ENCODE results near the gene PDZD2. TPM values are rescaled to one million over a fixed set of nuclear protein-coding genes. Genes with fewer than 3 reads are reported as not detected.
"Not testable (repeated sequence)": the region's sequence is repeated elsewhere in the genome, so short reads cannot be mapped to it uniquely, and the experiment has no call there.

PDZD2 gene
- polyA plus RNA-seq, 3 donors: 2.5 to 38.9 (median 12.0) TPM

GRCh38 chr5:32076699-32077695 is 438.1 kb downstream of the PDZD2 start:
- H3K27ac ChIP-seq (ENCODE audit: low read depth, low read length): no peak overlapping the region
- 38 to 57% (median 50%) methylated on average over 4 of the region's 4 CpGs for WGBS, 3 donors

DNA sequence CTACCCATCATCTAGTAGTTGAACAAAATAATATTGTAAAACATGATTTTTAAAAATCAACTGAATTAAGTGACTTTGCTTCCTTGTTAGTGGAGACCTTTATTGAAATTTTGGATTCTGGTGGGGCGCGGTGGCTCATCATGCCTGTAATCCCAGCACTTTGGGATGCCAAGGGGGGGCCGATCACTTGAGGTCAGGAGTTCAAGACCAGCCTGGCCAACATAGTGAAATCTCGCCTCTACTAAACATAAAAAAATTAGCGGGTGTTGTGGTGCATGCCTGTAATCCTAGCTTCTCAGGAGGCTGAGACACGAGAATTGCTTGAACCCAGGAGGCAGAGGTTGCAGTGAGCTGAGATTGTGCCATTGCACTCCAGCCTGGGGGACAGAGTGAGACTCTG is 439.9 kb downstream of the PDZD2 start:
- not testable (repeated sequence) for H3K27ac ChIP-seq (ENCODE audit: low read depth, low read length)
- WGBS, 3 donors: 83 to 96% (median 90%) methylated on average over 6 of the region's 6 CpGs

DNA sequence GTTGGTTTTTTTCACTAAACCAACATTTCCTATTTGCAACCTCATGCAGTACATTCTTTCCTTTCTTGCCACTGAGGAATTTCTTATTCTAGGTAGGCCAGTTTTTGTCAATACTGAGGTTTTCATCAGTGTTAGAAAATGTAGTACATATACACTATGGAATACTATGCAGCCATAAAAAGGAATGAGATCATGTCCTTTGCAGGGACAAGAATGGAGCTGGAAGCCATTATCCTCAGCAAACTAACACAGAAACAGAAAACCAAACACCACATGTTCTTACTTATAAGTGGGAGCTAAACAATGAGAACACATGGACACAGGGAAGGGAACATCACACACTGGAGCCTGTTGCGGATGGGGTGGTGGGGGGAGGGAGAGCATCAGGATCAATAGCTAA is 441.6 kb downstream of the PDZD2 start:
- H3K27ac ChIP-seq (ENCODE audit: low read depth, low read length): not testable (repeated sequence)
- WGBS, 3 donors: 98 to 100% (median 100%) methylated on average over 1 of the region's 1 CpG

DNA sequence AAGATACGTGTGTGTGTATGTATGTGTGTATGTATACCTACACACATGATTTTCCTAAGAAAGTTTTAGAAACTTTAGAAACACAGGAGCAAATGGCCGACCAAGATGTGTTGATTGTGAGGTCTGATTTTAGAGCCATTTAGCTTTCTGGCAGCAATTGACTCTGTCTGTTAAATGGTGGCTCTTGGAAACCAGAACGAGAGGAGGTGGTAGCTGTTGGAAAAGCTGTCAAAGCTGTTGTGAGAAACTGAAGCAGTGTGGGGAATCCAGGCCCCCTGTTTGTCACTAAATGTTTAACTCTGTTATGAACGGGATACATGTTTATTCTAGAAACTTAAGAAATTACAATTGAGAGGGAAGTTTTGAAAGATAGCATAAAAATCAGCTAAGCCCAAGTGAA is 443.8 kb downstream of the PDZD2 start:
- H3K27ac ChIP-seq (ENCODE audit: low read depth, low read length): no peak overlapping the region
- 71 to 90% (median 90%) methylated on average over 4 of the region's 4 CpGs for WGBS, 3 donors

GRCh38 chr5:32083981-32084430 is 445.1 kb downstream of the PDZD2 start:
- WGBS, 3 donors: 62 to 84% (median 73%) methylated on average over 10 of the region's 10 CpGs
- H3K27ac ChIP-seq (ENCODE audit: low read depth, low read length): no peak overlapping the region

DNA sequence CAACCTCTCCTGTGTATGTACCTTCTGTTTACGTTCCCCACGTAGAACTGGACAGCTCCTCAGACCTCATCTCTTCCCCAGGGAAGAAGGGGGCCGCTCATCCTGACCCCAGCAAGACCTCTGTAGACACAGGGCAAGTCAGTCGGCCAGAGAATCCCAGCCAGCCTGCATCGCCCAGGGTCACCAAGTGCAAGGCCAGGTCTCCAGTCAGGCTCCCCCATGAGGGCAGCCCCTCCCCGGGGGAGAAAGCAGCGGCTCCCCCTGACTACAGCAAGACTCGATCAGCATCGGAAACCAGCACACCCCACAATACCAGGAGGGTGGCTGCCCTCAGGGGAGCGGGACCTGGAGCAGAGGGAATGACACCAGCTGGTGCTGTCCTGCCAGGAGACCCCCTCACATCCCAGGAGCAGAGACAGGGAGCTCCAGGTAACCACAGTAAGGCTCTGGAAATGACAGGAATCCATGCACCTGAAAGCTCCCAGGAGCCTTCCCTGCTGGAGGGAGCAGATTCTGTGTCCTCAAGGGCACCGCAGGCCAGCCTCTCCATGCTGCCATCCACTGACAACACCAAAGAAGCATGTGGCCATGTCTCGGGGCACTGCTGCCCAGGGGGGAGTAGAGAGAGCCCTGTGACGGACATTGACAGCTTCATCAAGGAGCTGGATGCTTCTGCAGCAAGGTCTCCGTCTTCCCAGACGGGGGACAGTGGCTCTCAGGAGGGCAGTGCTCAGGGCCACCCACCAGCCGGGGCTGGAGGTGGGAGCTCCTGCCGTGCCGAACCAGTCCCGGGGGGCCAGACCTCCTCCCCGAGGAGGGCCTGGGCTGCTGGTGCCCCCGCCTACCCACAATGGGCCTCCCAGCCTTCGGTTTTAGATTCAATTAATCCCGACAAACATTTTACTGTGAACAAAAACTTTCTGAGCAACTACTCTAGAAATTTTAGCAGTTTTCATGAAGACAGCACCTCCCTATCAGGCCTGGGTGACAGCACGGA is 448.5 kb downstream of the PDZD2 start:
- 89 to 91% (median 89%) methylated on average over 24 of the region's 24 CpGs for WGBS, 3 donors

DNA sequence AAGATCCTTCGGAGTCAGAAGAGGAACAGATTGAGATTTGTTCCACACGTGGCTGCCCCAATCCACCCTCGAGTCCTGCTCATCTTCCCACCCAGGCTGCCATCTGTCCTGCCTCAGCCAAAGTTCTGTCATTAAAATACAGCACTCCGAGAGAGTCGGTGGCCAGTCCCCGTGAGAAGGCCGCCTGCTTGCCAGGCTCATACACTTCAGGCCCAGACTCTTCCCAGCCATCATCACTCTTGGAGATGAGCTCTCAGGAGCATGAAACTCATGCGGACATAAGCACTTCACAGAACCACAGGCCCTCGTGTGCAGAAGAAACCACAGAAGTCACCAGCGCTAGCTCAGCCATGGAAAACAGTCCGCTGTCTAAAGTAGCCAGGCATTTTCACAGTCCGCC is 449.3 kb downstream of the PDZD2 start:
- no peak overlapping the region for H3K27ac ChIP-seq (ENCODE audit: low read depth, low read length)
- 89 to 92% (median 90%) methylated on average over 11 to 12 of the region's 12 CpGs for WGBS, 3 donors

More for the DNA sequence above, 448.5 kb downstream of the PDZD2 start:
- no peak overlapping the region for H3K27ac ChIP-seq (ENCODE audit: low read depth, low read length)

DNA sequence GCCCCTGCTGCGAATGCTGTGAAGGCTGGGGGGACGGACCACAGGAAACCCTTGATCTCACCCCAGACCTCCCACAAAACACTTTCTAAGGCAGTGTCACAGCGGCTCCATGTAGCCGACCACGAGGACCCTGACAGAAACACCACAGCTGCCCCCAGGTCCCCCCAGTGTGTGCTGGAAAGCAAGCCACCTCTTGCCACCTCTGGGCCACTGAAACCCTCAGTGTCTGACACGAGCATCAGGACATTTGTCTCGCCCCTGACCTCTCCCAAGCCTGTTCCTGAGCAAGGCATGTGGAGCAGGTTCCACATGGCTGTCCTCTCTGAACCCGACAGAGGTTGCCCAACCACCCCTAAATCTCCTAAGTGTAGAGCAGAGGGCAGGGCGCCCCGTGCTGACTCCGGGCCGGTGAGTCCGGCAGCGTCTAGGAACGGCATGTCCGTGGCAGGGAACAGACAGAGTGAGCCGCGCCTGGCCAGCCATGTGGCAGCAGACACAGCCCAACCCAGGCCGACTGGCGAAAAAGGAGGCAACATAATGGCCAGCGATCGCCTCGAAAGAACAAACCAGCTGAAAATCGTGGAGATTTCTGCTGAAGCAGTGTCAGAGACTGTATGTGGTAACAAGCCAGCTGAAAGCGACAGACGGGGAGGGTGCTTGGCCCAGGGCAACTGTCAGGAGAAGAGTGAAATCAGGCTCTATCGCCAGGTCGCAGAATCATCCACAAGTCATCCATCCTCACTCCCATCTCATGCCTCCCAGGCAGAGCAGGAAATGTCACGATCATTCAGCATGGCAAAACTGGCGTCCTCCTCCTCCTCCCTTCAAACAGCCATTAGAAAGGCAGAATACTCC is 450.4 kb downstream of the PDZD2 start:
- 93% methylated on average over 30 of the region's 30 CpGs for WGBS, 3 donors
- H3K27ac ChIP-seq (ENCODE audit: low read depth, low read length): no peak overlapping the region

- WGBS, 3 donors: 88 to 94% (median 90%) methylated on average over 24 of the region's 24 CpGs
- no peak overlapping the region for H3K27ac ChIP-seq (ENCODE audit: low read depth, low read length)
Observed at GRCh38 chr5:32090026-32090754, 451.3 kb downstream of the PDZD2 start.

GRCh38 chr5:32090755-32091128 is 451.8 kb downstream of the PDZD2 start:
- H3K27ac ChIP-seq (ENCODE audit: low read depth, low read length): no peak overlapping the region
- WGBS, 3 donors: 87 to 91% (median 91%) methylated on average over 17 of the region's 17 CpGs

GRCh38 chr5:32092938-32093812 is 454.2 kb downstream of the PDZD2 start:
- 56 to 68% (median 63%) methylated on average over 20 of the region's 20 CpGs for whole genome bisulfite sequencing, 3 donors
- H3K27ac ChIP-seq (ENCODE audit: low read depth, low read length): no peak overlapping the region

DNA sequence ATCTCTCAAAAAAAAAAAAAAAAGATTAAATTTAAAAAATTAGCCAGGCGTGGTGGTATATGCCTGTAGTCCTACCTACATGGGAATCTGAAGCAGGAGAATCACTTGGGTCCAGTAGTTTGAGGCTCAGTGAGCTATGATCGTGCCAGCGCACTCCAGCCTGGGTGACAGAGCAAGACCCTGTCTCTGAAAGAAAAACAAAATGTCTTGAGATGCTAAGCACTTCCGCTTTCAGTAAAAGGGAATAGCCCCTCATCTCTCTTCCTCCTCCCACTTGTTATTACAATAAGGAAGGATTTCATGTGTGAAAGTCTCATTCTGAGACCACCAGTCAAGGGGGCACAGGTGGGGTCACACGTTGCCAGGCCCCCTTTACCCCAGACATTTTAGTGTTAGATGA is 455.8 kb downstream of the PDZD2 start:
- H3K27ac ChIP-seq (ENCODE audit: low read depth, low read length): no peak overlapping the region
- 92 to 95% (median 93%) methylated on average over 5 of the region's 5 CpGs for WGBS, 3 donors

GRCh38 chr5:32095261-32095671 is 456.3 kb downstream of the PDZD2 start:
- WGBS, 3 donors: 64 to 65% (median 64%) methylated on average over 7 of the region's 7 CpGs

GRCh38 chr5:32096891-32097595 is 458.1 kb downstream of the PDZD2 start:
- 91 to 96% (median 92%) methylated on average over 10 of the region's 10 CpGs for WGBS, 3 donors
- H3K27ac ChIP-seq (ENCODE audit: low read depth, low read length): no peak overlapping the region

More at GRCh38 chr5:32095261-32095671, 456.3 kb downstream of the PDZD2 start:
- H3K27ac ChIP-seq (ENCODE audit: low read depth, low read length): no peak overlapping the region

GRCh38 chr5:32098291-32098690 is 459.4 kb downstream of the PDZD2 start:
- no peak overlapping the region for H3K27ac ChIP-seq (ENCODE audit: low read depth, low read length)
- WGBS, 3 donors: 65 to 81% (median 66%) methylated on average over 9 of the region's 9 CpGs

- H3K27ac ChIP-seq (ENCODE audit: low read depth, low read length): no peak overlapping the region
- WGBS, 3 donors: 76 to 86% (median 80%) methylated on average over 11 of the region's 11 CpGs
Observed at GRCh38 chr5:32098890-32099310, 460.0 kb downstream of the PDZD2 start.
